ENCODE data around the gene EPHA5.
"Not testable (repeated sequence)": the region's sequence is repeated elsewhere in the genome, so short reads cannot be mapped to it uniquely, and the experiment has no call there.

EPHA5 gene

GRCh38 chr4:65383589-65384305 lies 286.5 kb downstream of the EPHA5 start:
- no peak for DNase-seq

- no peak for DNase-seq
Observed at GRCh38 chr4:65381648-65382047, 288.6 kb downstream of the EPHA5 start.

GRCh38 chr4:65370709-65371108 lies 299.6 kb downstream of the EPHA5 start:
- DNase-seq = no peak

GRCh38 chr4:65367306-65367705 lies 303.0 kb downstream of the EPHA5 start:
- DNase-seq = no peak

GRCh38 chr4:65358914-65359313 lies 311.4 kb downstream of the EPHA5 start:
- DNase-seq = no peak

GRCh38 chr4:65353098-65353497 lies 317.2 kb downstream of the EPHA5 start:
- DNase-seq = no peak

- DNase-seq = no peak
Observed at GRCh38 chr4:65344278-65344825, 325.9 kb downstream of the EPHA5 start.

- no peak for DNase-seq
Observed at GRCh38 chr4:65343342-65343741, 326.9 kb downstream of the EPHA5 start.

- DNase-seq = no peak
Observed at GRCh38 chr4:65341557-65341956, 328.7 kb downstream of the EPHA5 start.

- DNase-seq = no peak
Observed at GRCh38 chr4:65340382-65341109, 329.7 kb downstream of the EPHA5 start.

- DNase-seq = no peak
Observed at GRCh38 chr4:65337371-65337770, 332.9 kb downstream of the EPHA5 start.

GRCh38 chr4:65336465-65336864 lies 333.8 kb downstream of the EPHA5 start:
- no peak for DNase-seq

- no peak for DNase-seq
Observed at GRCh38 chr4:65316534-65316933, 353.8 kb downstream of the EPHA5 start.

- DNase-seq = no peak
Observed at GRCh38 chr4:65311120-65311519, 359.2 kb downstream of the EPHA5 start.

GRCh38 chr4:65310586-65310985 lies 359.7 kb downstream of the EPHA5 start:
- DNase-seq = no peak

- not testable (repeated sequence) for DNase-seq
Observed at GRCh38 chr4:65308626-65309025, 361.7 kb downstream of the EPHA5 start.

- no peak for DNase-seq
Observed at GRCh38 chr4:65302145-65302544, 368.1 kb downstream of the EPHA5 start.

GRCh38 chr4:65296246-65296645 lies 374.0 kb downstream of the EPHA5 start:
- no peak for DNase-seq

GRCh38 chr4:65287071-65287470 lies 383.2 kb downstream of the EPHA5 start:
- no peak for DNase-seq

Data from hypothalamus (tissue), 51 donors.